ENCODE results near the gene RBMS1.
"Not testable (repeated sequence)": the region's sequence is repeated elsewhere in the genome, so short reads cannot be mapped to it uniquely, and the experiment has no call there.

Gene RBMS1

GRCh38 chr2:160431441-160431840 is 62.2 kb downstream of the RBMS1 start:
- DNase-seq: no peak

DNA sequence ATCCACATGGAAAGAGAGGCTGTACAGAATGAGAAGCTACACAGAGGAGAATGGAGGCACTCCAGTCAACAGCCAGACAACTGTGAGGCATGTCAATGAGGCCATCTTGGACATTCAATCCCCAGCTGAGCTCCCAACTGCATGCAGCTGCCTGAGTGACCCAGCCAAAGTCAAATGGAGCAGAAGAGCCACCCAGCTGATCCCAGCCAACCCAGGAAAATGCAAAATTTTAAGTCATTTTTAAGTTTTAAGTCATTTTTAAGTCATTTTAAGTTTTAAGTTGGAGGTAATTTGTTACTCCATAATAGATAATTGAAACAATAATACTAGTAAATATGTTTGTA is 63.6 kb downstream of the RBMS1 start:
- DNase-seq: no peak

DNA sequence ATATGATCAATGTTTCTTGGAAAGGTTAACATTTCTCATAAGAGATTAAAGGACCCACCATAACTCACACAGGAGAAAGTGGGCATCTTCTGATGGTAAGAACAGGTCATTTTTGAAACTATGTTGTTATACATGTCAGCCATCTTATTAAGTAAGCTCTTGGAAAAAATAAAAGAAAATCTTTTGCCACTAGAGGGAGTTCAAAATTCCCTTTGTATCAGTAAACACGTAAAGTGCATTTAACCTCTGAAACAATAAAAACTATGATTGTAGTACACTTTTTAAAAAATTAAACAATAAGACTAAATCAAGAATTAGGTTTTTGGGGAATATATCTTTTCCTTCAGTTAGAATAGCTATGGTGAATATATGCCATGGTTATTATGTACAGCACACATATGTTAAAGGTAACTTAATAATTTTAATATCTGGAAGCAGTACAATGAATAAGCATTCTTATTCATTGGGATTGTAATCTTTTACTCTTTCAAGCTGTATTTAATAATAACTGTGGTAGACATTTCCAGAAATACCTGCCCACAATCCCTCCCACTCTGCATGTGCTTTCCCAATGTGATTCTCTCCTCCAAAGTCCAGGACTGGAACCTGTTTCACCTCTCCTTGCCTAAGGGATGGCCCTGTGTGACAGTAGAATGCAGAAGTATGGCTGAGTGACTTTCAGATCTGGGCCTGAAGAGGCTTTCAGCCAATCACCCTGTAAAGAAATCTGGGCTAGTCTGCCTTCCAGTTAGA is 64.2 kb downstream of the RBMS1 start:
- peak; percentile 85 for DNase-seq

- no peak for DNase-seq
Measured at GRCh38 chr2:160428405-160428763, 65.2 kb downstream of the RBMS1 start.

DNA sequence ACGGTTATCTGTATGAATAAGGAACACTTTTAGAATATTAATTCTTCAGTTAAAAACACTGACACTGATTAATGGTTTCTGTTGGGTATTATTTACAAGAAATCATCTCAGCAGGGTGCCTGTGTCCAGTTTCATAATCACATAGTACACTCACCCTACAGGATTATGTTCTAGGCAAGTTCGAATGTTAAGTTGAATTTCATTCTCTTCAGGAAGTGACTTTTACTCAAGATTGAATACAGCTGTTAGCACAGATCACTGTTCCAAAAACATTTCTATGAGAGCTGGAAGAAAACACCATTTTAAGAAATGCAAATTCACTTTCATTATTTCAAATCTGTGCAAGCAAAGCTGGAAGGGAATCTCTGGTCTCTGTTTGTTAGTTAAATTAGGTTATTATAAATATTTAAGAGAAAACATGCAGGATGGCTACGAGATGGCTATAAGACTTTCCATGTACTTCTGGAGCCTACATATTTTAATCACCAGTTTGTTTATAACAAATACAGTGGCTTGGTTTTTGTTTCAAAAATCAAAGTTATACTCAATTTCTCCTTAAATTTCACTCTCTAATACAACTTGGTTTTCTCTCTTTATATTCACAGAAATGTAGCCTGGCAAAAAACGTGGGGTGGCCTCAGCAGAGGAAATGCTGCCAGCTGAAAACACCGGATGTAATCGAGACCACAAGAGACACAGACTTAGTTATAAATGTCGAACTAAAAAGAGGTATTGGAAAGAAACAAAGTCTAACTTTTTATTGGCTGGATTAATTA is 65.8 kb downstream of the RBMS1 start:
- DNase-seq: no peak

DNA sequence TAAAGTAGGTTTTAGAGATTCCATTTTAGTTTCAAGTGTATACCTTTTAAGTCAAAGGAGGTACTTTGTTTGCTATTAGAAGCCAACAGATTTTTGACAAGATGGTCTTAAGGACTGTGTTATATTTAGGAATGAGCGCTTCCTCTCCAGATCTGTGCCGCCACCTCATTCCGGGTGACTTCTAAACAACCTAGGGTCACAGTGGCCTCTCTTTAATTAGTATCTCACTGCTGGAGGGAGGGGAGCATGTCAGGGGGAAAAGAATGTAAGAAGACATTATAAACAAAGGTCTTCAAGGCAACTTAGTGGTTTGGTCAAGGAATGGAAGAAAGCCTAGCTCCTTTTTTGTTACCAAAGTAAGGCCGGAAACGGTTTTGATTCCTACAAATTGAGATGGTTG is 67.0 kb downstream of the RBMS1 start:
- DNase-seq: no peak

- DNase-seq: no peak
Measured at GRCh38 chr2:160425434-160426151, 68.0 kb downstream of the RBMS1 start.

DNA sequence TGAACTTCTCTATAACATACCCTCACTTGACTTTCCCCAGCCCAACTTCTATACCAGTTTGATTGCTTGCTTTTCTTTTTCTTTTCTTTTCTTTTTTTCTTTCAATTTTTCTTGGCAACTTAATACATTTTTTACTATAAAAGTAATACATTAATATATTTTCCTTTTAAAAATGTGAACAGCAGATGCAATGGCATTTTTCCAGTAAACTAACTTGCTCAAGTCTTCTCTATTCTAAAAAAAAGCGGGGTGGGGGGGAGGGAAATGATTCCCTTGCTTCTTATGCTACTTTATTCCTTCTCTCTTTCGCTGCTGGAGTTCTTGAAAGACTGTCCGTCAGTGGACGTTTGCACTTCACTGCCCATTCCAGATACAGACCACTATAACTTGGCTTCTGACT is 70.5 kb downstream of the RBMS1 start:
- no peak for DNase-seq

DNA sequence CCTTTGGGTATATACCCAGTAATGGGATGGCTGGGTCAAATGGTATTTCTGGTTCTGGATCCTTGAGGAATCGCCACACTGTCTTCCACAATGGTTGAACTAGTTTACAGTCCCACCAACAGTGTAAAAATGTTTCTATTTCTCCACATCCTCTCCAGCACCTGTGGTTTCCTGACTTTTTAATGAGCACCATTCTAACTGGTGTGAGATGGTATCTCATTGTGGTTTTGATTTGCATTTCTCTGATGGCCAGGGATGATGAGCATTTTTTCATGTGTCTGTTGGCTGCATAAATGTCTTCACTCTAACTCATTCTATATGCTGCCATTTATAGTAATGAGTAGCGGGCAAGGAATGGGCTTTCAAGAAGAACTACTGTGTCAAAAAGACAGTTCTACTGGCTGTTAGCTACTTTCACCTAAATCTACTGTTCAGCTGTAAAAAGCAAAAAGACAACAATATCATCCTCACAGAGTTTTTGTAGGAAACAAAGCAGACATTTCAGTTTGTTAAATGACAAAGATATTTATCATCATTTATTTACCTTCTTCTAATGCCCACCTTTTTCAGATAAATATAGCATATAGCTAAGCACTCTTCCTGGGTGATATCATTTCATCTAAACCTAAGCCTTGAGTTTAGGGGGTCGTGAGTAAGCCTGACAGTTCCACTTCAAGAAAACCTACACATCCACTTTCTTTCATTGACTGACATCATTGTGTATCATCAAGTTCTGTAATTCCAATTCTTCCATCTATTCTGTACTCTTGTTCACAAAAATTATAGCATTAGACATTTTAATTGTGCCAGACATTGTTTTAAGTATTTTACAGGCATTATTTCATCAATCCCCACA is 71.7 kb downstream of the RBMS1 start:
- DNase-seq: not testable (repeated sequence)

GRCh38 chr2:160420711-160421110 is 72.9 kb downstream of the RBMS1 start:
- DNase-seq: no peak

DNA sequence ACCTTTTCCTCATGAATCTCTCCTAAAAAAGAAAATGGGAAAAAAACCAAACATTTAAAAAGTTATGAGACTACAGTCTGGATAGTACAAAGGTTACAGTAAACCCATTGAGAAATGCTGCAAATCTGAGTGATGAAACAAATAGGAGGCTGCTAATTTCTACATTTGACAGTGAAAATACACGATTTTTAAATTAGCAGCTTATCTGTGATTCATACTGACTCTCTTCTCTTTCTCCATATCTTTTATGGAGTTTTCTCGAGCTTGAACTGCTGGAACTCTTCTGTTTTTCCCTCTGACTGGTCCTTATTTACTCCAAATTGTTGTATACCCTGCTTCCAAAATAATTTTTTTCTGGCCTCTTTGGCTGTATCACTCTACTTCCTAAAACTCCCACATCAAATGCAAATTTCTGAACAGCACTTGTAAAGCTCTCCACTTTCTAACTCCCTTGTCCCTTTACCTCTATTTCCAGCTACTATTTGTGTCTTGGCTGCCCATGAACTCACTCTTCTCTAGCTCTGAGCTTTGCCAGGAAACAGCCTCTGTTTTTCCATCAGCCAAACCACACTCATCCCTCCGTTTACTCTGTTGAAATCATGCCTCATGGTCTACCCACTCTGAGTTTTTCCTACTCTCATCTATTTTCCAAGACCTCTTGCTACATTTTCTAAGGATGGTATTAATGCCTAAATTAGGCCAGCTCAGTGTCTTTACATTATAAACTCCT is 73.7 kb downstream of the RBMS1 start:
- no peak for DNase-seq

DNA sequence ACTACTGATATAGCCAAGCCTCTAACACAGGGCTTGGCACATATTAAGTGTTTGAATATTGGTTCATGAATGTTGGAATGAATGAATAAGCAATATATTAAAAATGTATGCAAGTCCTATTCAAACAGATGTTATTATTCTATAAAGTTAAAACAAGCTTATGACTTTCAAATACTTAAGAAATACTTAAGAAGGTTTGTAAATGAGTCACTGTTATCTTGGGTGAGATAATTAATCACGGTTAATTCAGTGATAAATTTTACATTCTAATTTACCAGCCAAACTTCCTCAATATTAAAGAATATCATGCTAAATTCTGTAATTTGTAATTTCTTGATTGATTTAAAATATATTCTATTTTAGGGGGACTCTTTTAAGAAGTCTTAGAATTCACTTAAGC is 74.8 kb downstream of the RBMS1 start:
- DNase-seq: no peak

DNA sequence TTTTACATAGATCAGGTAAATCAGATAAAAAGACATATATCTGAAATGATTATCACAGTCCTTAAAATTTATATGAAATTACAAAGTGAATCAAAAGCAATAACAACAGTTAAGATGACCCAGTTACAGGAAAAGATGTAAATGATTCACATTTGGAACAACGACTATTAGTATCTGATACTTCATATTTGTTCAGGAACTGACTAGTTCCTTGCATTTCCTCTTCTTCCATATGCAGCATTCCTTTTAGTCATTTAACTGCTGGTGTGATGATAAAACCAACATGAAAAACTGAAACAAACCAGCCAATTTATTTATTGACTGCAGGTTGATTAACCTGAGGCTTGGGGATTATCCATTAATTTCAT is 75.2 kb downstream of the RBMS1 start:
- DNase-seq: no peak

GRCh38 chr2:160417745-160418397 is 75.7 kb downstream of the RBMS1 start:
- DNase-seq: no peak

- no peak for DNase-seq
Measured at GRCh38 chr2:160415991-160416390, 77.6 kb downstream of the RBMS1 start.

DNA sequence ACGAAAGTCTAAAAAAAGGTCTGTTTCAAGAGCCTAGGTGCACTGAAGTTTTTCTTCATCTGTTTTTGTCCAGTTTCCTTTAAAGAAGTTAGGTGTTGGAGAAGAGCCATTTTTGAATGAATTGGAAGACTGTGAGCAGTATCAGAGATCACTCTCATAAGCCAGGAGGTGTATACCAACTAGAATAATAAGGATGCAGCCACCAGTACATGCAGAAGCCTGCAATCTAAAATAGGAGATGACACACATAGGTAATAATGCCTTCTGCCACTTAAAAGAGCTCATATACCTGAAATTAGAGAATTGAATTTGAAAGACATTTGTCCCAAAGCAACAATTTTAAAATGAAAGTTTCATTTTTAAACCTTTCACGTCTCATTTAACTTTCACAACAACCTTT is 81.7 kb downstream of the RBMS1 start:
- DNase-seq: no peak

- DNase-seq: no peak
Measured at GRCh38 chr2:160411167-160411566, 82.4 kb downstream of the RBMS1 start.

- DNase-seq: no peak
Measured at GRCh38 chr2:160409480-160409879, 84.1 kb downstream of the RBMS1 start.

GRCh38 chr2:160408959-160409291 is 84.7 kb downstream of the RBMS1 start:
- DNase-seq: no peak

DNA sequence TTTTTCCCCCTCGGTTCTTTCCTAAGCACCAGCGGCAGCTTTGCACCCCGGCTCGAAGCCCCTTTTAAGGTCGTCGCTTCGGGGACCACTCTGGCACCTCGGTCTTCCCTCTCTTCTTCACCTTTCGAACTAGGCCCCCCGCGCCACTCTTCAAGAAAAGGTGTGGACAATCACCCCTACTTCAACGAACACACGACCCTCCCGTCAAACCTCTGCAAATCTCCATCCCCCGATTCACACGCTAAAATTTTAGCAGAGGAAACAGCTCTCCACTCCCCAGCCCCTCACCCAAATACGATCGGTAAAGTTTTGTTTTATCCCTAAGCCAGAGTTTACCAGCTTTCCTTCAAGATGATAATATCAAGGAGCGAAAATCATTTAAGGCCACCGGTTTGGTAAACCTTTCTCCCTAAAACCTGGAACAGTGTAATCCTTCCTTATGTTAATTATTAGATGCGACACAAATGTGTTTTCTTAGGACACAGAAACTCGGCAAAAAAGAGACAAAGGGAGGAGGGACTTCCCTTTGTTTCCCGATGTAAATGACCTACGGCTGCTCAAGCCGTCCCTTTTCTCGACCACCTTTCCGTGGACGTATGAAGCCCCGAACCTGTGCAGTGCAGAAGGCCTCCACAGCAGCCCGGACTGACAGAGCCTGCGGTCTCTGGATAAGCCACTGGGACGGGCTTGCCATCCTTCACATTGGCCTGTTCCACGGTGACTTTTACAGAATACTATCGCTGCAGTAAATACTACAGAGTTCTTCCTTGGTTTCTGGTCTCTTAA is 85.2 kb downstream of the RBMS1 start:
- DNase-seq: no peak
